HG03442 (cell line): ENCODE measurements around the gene SSBP1.
"Not testable (repeated sequence)": the region's sequence is repeated elsewhere in the genome, so short reads cannot be mapped to it uniquely, and the experiment has no call there.

Source experiments
- ATAC-seq: cut with Tn5 transposase; IDR thresholded peaks from one replicate; pipeline ENCODE4 v1.9.1; 2021; ENCODE audit warnings: mild to moderate bottlenecking, moderate library complexity; ENCODE audit not compliant: unreplicated experiment

The SSBP1 gene, protein sequence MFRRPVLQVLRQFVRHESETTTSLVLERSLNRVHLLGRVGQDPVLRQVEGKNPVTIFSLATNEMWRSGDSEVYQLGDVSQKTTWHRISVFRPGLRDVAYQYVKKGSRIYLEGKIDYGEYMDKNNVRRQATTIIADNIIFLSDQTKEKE

DNA sequence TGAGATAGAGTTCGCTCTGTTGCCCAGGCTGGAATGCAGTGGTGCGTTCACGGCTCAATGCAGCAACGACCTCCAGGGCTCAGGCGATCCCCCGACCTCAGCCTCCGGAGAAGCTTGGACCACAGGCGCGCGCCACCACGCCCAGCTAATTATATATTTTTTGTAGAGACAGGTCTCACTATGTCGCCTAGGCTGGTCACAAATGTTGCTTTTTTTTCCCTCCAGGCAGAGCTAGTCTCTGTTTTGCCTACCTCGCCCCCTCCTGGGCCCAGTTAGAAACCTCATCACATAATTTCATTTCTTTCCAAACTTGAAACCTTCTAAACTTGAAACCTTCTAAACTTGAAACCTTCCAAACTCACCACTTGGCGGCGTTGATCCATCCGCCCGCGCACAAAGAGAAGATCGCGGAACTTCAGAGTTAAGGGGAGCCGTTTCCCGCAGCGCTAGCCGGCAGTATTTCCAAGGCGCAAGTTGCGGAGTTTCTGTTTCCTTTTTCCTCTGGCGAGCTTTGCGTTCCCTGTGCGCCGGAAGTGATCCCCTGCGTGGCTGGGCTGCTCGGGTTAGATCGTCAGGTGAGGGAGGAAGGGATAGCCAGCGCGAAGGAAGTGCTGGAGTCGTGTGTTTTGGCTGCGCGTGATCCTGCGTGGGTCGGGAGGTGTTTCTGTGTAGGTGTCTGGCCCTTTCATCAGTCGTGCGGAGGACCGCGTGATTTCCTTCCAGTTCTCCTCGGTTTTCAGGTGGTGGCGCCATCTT is at the start of gene SSBP1:
Gene SSBP1 (plus strand): TSS at position 523 of the 756 bp plus-strand sequence. CDS start 809 bp downstream, outside the sequence.
- peak; percentile 87 for ATAC-seq

DNA sequence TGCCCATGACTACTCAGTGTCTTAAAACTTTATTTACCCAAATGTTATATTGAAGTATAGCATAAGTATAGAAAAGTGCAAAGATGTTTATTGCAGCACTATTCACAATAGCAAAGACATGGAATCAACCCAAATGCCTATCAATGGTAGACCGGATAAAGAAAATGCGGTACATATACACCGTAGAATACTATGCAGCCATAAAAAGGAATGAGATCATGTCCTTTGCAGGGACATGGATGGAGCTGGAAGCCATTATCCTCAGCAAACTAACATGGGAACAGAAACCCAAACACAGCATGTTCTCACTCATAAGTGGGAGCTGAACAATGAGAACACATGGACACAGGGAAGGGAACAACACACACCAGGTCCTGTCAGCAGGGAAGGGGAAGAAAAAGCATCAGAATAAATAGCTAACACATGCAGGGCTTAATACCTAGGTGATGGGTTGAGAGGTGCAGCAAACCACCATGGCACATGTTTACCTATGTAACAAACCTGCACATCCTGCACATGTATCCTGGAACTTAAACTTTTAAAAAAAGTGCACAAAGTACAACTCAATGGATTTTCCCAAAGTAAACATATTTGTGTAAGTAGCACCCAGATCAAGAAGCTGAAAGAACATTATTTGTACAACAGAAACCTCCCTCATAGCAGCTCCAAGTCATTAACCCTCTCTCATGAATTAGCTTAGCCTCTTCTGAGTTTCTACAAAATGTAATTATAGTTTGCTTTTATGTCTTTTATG is 48.9 kb upstream of the SSBP1 start:
- not testable (repeated sequence) for ATAC-seq

DNA sequence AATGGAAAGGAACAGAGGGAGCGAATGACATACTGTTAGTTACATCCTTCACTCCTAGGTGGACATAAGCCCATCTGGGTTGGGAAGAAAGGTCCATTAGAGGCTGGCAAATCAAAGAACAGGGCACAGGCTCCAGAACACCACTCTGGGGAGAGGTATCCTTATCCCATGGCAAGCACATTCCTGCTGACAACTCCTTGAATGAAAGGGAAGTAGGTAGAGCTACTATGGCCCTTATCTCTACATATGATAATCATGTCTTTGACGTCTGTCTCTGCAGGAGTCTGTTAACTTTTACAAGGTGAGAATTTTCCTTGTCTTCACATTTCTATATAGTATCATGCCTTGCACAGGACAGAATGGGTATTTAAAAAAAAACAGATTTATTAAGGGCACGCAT is 46.6 kb upstream of the SSBP1 start:
- no peak for ATAC-seq

DNA sequence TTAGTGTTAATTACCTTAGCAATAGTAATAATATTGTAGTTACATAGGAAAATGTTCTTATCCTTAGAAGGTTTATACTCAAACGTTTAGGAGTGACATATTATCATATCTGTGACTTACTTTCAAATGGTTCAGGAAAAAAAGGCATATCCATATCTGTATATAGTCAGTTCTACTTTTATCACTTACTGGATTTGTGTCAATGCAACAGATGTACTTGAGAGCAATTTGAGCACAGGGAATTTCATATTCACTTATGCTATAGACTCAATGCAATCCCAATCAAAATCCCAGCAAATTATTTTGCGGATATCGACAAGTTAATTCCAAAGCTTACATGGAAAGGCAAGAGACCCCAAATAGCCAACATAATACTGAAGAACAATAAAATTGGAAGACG is 46.2 kb upstream of the SSBP1 start:
- no peak for ATAC-seq

GRCh38 chr7:141693082-141693481 is 45.1 kb upstream of the SSBP1 start:
- no peak for ATAC-seq

- no peak for ATAC-seq
Observed at GRCh38 chr7:141695803-141696289, 42.3 kb upstream of the SSBP1 start.

DNA sequence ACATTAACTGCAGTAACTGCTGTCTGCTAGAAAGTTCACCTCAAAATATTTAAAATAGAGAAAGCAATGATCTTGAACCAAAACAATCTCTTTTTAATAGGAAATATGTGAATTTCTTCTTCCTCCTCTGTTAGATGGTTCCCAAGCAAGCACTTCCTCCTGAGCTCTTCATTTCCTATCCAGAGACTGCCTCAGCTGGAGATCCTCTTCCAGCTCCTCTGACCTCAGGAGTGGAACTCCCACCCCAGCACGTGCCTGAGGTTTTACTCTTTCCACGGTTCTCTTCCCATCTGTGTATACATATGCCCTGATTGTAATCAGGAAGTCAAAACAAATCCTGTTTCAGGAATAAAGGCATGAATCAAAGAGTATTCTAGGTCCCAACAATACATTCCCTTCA is 41.8 kb upstream of the SSBP1 start:
- no peak for ATAC-seq

- ATAC-seq = no peak
Observed at GRCh38 chr7:141697211-141697871, 40.8 kb upstream of the SSBP1 start.

- ATAC-seq = no peak
Observed at GRCh38 chr7:141698247-141699015, 39.7 kb upstream of the SSBP1 start.

- no peak for ATAC-seq
Observed at GRCh38 chr7:141699860-141700259, 38.3 kb upstream of the SSBP1 start.

GRCh38 chr7:141700296-141700847 is 37.8 kb upstream of the SSBP1 start:
- no peak for ATAC-seq

DNA sequence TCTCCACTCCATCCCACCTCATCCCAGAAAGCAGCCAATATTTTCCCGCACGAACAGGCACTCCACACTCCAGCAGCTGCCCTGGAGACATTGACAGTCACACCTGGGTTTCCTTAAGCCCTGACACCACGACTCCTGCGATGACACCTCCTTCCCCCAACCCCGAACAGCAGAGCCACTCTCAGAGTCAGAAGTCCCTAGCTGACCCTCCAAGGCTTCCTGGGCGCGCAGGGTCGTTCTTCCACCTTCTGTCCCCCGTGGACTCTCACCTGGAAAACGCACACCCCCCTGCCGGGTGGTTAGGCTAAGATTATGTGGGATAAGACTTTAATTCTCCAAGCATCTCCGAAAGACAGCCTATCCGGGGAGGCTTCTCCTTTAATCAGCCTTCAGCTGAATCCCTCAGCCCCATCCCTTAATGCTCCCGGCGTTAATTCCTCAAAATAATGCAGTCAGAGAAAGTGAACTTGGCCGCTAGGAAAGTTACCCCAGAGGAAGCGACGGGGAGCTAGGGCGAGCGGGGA is 37.2 kb upstream of the SSBP1 start:
- peak; percentile 2 for ATAC-seq

DNA sequence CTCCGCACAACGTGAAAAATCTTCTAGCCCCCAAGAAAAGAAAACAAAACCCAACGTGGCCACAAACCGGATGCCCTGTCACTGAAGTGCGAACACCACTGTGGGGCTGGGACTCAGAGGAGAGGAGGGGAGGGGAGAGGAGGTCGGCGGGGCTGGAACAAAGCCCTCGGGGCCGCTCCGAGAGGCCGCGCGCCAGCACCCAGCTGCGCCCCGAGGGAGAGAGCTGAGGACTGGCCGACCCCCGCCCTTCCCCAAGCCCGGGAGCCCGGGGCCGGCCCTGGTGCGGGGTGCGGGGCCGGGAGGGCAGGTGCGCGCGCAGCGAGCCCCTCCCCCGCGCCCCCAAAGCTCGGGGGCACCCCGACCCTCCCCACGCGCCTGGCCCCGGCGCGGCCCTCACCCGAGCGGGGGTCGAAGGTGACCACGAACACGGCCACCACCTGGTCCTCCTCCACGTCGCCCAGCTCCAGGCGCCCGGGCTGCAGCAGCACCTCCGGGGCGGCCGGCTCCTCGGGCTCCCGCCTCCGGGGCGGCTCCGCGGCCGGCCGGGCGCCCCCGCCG is 36.6 kb upstream of the SSBP1 start:
- peak; percentile 74 for ATAC-seq

- peak; percentile 75 for ATAC-seq
Observed at GRCh38 chr7:141702047-141702567, 36.1 kb upstream of the SSBP1 start, which contains the start of gene DENND11. DENND11 (minus strand) TSS chr7:141702166; CDS start chr7:141702153, 13 bp downstream.

GRCh38 chr7:141702892-141703291 is 35.3 kb upstream of the SSBP1 start:
- ATAC-seq = no peak

GRCh38 chr7:141704112-141704511 is 34.0 kb upstream of the SSBP1 start:
- no peak for ATAC-seq

DNA sequence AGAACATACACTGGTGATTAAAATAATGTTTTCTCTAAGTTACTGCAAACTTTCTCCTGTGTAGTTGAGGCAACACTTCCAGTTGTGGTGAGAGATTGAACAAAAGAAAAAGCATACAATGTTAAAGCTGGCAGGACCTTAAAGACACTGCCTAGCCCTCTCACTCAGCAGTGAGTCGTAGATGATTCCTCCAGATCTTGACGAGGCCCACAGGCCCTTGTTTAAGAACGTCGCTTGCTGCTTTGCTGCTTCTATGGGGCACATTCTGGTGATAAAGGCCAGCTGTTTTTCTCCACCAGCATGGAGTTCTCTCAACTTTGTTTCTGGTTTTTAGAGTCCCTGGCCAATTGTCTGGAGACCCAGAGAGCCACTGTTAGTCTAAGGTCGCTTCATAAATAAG is 33.4 kb upstream of the SSBP1 start:
- no peak for ATAC-seq

- no peak for ATAC-seq
Observed at GRCh38 chr7:141706239-141707064, 31.7 kb upstream of the SSBP1 start.
